ENCODE measurements around the gene CETN2.
"Not testable (repeated sequence)": the region's sequence is repeated elsewhere in the genome, so short reads cannot be mapped to it uniquely, and the experiment has no call there.

The CETN2 gene

DNA sequence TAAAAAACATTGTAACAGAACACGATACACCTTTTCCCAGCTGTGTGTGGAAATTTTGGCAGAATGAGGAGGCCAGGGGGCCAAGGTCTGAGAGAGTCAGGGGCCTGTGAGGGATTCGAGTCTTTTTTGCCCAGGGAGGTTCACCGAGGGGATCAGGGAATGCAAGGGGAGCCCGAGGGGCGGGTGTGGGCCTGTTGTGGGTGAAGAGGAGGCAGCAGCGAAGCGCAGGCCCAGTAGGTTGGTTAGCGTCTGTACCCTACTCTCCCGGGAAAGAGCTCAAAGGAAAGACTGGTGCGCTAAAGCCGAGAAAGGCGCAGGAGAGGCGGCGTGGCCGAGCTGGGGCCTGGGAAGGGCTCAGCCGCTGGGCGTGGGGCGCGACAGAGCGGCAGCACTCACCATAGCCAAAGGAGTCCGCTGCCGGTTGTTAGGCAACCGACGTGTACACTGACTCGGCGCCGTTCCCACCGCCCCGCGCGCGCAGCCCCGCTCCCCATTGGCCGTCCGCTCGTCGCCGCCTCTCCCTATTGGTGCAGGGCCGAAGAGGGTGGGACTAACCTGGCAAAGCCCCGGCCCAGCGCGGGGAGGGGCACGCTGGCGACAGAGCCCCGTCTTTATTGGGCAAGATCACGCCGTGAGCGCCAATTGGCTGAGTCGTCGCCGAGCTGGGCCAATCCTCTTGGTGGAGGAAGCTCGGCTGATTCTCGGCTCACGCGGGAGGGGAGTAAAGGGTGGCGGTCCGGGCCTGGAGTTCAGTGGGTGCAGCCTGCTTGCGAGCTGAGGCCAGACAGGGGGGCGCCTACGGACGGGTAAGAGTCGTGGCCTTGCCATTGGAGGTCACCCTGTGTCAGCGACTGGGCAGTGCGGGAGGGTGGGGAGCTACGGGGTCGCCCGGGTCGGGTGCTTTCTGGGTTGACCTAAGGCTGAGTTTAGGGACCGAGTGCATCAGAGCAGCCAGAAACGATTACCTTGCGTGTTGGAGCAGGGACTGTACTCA is at the start of gene CETN2, which contains the start of gene NSDHL:
Gene CETN2 (minus strand): TSS at position 446 of the 994 bp plus-strand sequence. CDS start 47 bp downstream, at position 399.
Gene NSDHL (plus strand): TSS at position 752 of the 994 bp plus-strand sequence. CDS start 15,262 bp downstream, outside the sequence.
- peak; percentile 73 for DNase-seq

DNA sequence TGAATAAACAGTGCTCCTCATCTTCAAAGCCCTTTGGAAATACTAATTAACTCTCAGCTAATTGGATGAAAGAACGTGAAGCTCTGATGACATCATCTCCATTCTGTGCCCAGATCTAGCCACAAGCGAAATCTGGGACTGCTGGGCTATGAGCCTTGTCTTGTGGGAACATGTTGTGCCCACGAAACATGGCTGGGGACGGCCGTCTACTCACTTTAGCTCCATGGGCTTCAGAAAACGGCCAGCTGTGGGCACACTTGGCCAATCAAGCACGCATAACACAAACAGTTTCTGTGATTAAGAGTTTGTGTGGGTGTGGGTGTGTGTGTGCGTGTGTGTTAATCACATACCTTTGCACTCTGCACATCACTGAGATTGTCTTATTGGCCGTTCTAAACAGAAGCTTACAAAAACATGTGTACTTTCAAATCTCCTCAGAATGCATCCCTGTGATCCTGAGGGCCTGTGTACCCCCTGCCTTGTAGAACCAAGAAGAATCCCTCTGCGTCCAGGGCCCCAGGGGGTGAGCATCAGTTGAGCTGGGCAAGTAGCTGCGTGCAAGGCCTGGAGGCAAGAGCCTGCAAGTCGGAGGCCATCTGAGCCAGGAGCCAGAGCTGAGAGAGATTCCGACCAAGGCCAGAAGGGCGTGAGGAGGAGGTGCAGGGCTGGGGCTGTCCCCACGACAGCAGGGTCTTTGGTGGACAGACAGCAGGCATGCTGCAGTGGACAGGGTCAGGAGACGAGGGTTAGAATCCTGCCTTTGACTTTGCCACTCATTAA is 48.6 kb upstream of the CETN2 start:
- no peak for DNase-seq

DNA sequence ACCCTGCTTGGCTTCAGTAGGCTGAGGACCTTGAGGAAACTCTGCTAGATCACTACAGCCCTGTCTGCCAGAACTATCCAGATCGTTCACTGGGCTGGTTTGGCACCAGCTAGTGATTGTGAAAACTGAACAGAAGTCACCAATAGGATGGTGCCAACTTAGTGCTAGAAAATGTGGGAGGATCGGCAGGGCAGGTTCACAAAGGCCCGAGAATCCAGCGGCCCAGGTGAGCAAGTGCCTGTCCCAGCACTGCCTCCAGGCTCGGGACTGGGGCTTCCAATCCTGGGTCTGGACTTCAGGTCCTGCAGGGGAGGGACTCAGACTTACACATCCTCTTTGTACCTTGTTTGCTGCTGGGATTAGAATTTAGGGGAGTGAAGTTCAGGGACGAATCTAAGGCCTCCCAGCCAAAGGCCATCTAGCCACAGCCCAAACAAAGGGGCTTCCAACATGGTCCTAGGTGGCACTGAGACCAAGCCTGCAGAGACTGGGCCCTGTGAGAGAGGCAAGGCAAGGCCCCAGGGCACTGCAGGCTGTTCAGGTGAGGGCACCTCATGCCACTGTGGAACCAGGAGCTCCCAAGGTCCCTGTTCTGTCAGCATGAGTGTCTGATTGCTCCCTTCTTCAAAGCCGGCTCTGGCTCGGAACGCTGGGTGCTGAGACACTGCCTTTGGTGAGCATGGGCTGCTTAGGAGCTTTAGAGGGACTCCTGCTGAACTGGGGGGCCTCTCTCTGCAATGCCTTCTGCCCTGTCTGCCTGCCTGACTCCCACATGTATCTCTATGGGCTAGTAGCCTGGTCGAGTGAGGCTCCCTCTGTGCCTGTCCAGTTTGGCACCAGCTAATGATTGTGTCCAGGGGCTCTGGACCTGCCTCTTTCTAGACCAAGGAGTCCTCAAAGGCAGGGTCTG is 46.6 kb upstream of the CETN2 start:
- no peak for DNase-seq

DNA sequence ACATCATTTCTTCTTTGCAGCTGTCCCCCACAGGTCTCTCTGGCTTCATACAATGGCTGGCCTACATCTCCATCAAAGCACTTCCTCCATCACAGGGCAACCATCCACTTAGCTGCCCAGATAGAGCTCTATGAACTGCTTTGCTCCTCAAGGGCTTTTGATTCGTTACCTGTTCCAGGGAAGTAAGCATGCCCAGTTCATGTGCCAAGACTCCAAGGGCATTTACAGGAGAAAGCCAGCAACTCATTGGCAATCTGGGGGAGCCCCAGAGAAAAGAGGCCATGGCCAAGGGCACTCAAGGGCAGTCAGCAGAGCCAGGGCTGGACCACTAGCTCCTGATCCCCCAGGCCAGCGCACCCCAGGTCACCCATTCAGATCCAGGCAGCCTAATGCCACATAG is 42.8 kb upstream of the CETN2 start:
- no peak for DNase-seq

DNA sequence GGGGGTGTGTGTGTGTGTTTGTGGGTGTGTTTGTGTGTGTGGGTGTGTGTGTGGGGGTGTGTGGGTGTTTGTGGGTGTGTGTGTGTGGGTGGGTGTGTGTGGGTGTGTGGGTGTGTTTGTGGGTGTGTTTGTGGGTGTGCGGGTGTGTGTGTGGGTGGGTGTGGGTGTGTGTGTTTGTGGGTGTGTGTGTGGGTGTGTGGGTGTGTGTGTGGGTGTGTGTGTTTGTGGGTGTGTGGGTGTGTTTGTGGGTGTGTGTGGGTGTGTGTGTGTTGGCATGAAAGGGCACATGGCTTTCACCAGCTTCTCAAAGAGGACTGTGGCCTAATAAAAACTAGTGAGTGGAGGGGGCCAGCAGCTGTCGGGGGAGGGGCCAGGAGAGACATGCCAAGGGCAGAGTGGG is 42.0 kb upstream of the CETN2 start:
- DNase-seq: no peak

DNA sequence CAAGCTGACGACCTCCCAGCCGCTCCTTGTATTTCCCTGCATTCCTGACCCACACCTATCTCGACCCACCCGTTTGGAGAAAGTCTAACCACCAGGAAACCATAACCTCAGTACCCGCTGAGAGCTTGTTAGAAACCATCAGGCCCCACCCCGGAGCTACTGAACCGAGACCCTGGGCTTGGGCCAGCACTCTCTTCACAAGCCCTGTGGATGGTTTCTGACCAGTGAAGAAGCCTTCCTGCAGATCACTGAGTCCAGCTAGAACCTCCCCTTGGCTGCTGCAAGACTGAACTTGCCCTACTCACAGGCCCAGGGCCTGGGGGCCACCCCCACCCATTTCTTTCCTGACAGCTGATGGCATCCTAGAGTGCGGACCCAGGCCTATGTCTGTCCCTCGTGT is 40.7 kb upstream of the CETN2 start:
- no peak for DNase-seq

DNA sequence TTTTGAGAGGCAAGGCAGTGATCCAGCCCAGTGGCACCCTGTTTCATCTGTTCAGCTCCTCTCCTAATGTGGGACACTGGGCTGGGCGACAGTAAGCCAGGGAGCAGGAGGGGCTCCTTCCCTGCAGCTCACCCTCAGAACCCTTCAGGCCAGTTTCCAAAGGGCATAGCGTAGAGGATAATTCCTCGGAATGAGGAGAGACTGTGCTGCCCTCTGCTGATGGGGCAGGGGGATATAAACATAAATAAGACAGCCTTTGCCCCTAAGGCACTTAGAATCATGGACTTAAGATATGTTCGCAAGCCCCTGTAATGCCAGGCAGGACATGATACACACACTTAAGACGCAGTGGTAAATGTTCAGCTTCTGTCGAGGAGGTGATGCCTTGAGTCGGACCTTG is 39.4 kb upstream of the CETN2 start:
- no peak for DNase-seq

DNA sequence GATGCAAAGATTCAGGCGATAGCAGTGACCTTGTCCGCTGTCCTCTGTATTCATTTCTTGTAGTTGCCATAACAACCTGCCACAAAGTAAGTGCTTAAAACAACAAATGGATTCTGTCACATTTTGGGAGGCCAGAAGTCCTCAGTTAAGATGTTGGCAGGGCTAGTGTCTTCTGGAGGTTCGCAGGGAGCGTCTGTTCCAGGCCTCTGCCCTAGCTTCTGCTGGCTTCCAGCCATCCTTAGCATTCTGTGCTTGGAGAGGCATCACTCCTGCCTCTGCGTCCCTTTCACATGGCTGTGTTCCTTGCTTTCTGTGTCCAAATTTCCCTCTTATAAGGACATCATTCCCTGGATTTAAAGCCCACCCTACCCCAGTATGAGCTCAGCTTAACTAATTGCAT is 35.8 kb upstream of the CETN2 start:
- no peak for DNase-seq

DNA sequence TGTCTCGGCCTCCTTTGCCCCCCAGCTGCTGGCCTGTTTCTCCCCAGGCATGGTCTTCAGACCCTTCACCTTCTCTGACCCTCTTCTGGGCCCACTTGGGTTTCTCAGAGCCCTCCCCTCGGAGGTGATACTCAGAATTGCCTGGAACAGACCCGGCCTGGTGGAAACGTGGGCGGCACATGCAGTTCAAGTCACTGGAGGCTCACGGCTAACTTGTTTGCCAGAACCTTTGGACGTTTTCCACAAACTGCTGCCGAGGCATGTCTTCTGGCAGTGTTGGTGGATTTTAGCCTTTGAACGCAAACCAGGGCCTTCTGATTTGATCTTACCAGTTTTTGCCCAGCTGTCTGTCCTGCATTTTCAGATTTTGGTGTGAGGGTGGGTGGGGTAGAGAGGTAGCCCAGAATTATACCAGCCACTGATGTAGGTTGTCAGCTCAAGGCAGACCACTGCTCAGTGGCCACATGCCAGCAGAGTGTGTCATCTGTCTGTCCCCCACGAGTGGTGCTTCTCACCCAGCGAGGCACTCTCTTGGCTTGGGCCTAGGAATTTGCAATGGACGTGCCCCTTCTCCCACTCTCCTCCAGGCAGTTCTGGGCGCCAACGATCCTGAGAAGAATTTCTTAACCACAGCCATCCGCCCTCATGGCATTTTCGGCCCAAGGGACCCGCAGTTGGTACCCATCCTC is 34.8 kb upstream of the CETN2 start:
- no peak for DNase-seq

DNA sequence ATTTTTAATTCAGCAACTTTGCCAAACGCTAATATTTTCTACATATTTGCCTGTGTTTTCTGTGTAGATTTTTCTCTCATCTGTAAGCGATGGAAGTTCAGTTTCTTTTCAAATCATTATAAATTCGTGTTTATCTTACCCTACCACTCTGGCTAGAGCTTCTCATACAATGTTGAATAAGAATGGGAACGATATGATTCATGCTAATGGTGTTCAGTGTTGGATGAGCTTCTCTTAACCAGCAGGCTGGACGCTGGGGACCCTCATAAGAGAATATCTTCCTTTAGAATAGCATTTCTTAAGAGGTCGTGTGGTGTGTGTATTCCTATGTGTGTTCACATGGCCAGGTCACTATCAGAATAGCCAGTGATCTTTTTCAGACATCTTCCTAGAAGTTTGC is 31.3 kb upstream of the CETN2 start:
- DNase-seq: no peak

DNA sequence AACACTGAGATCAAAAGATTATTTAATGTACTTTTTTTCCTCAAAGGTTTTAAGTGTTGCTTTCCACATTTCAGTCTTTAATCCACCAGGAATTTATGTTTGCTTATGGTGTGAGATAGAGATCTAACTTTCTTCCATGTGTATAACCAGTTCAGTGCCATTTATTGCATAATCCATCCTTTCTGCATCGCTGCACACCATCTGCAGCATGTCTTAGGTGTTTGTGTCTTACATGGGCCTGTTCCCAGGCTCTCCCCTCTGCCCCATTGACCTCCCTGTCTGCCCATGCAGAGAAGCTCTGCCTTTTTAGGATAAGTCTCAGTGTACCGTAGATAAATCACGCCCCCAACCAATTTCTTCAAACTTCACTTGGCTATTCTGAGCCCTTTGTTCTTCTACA is 30.6 kb upstream of the CETN2 start:
- DNase-seq: no peak

DNA sequence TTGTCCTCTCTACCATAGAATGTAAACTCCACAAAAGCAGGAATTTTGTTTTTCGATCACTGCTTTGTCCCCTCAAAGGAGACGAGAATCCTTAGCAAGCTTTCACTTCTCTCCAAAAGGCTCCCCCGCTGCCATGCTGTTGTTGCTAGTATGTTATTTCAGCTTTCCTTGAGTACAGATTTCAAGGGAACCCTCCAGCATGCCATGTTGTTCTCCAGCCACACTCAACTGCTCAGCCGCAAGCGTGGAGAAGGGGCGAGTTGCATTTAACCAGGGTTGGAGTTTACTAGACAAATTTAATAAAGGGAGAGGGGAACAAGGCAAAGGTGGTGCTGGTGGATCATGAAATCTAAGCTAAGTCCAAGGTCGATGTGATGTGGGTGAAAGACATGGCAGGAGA is 23.4 kb upstream of the CETN2 start:
- DNase-seq: no peak

DNA sequence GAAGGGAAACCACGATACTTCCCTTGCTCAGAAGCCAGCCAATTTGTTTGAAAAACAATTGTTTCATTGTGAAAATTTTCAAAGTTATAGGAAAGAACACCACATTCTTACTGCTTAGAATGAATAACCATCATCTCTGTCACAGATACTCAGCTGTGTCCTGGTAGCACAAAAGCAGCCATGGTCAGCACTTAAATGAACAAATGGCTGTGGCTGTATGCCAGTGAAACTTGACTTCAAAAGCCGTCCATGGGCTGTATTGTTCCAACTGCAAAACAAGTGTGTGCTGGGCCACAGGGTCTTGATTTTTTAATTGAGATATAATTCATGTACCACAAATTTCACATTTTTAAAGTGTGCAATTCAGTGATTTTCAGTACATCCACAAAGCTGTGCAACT is 19.9 kb upstream of the CETN2 start:
- no peak for DNase-seq

DNA sequence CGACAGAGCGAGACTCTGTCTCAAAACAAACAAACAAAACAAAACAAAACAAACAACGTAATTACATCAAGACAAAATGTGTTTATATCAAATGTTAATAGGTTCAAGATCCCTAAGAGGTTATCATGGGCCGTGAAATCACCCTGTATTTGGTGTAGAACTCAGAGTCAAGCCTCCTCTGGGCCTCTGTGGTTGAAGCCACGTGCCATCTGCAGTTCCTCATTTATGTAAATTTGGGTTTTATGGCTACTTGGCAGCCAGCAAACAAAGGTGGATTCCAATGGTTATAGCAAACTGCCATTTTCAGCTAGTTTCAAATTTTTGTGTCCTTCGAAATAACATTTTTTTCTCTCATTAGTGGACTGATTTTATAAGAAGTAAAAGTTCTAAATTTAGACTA is 16.7 kb upstream of the CETN2 start:
- no peak for DNase-seq

DNA sequence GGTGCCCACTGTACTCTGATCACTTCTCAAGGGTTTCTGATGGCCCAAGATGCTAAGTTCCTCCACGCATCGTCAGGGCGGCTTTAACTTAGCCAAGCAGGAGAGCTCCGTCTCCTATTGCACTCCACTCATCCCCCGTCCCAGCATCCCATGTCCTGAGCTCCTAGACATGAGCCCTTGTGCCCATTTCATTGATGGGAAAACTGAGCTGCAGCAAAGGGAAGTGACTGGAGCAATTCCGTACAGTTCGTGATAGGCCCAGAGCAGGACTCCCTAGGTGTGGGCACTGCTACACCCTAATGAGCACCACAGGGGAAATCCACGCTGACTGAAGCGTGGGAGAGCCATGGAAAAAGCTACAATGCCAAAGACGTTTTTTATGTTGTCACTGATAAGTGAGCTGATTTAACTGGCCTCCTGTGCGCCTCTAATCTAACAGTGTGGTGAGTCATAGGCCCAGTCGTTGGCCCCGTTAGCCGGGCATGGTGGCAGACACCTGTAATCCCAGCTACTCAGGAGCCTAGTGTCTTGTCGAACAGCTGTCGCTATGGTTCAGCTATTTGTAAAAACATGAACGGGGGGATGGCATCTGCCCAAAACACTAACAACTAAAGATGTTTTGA is 15.2 kb upstream of the CETN2 start:
- DNase-seq: no peak

DNA sequence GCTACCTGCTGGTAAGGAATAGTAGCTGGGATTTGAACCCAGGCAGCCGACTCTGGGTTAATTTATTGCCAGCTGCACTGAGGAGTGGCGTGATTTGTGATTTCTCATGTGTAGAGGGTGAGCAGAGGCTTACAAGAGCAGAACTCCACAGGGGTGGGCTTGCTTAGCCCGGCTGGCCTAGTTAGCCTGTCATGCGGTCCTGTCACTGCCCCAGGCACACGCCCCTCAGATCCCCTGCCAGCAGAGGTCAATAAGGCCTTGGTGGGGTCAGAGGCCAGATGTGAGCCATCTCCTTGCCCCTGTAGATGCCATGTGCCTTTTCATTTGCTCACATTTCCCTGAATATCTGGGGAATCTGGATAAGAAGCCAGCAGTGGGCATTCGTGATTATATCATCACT is 13.7 kb upstream of the CETN2 start:
- DNase-seq: no peak

DNA sequence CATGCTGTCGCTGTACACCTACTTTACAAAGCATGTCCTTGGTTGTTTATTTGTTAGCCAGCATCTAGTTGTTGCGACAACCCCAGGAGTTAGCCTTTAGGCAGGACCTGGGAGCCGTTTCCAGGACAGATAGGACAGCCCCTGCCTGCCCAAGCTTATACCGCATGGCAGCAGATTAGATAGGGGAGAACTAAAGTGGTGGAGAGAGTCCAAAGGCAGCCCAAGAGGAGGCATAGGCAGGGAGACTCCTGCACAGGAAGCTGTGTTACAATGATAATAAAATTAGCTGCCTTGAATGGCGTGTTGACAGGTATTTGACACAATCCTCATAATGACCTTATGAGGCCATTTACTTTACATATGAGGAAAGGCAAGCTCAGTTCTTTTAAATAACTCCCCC is 13.3 kb upstream of the CETN2 start:
- no peak for DNase-seq

DNA sequence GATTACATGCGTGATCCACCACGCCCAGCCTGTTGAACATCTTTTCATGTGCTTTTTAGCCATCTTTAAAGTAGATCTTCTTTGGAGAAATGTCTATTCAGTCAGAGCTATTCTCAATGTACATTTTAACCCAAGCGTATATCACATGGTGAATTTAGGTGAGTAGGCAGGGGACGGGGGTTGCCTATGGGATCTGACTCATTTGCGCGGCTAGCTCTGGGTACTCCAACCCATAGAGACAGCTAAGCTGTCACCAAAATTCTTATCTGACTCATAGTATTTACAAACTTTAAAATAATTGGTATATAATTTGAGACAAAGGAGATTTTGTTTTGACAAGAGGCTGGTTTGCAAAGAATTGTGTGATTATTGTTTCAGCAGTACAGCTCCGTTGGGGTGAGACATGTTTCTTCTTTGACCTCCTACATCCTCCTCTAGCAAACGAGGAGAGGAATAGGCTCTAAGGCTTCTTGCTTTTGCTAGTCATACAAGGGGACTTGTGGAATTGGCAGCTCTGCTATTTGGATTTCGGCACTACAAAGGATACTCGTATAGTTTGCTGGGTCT is 12.3 kb upstream of the CETN2 start:
- no peak for DNase-seq

DNA sequence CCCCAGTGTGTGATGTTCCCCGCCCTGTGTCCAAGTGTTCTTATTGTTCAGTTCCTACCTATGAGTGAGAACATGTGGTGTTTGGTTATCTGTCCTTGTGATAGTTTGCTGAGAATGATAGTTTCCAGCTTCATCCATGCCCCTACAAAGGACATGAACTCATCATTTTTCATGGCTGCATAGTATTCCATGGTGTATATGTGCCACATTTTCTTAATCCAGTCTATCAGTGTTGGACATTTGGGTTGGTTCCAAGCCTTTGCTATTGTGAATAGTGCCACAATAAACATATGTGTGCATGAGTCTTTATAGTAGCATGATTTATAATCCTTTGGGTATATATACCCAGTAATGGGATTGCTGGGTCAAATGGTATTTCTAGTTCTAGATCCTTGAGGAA is 4.9 kb upstream of the CETN2 start:
- DNase-seq: not testable (repeated sequence)

DNA sequence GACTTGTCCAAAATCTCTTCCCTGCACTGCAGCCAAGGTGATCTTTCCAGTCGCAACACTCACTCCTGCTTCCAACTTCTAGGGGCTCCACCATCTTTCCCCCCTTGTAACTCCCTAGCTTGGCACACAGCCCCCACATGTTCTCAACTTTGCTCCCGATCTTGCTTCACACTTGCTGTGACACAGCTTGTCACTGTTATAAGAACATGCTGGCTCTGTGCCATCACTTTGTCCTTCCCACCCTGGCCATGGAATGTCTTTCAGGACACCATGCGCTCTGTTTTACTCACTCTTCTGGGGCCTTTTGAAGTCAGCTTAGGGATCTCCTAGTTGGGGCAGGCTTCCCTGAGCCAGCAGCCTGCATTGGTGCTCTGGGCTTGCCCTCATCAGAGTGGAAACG is 2.8 kb upstream of the CETN2 start:
- no peak for DNase-seq

DNA sequence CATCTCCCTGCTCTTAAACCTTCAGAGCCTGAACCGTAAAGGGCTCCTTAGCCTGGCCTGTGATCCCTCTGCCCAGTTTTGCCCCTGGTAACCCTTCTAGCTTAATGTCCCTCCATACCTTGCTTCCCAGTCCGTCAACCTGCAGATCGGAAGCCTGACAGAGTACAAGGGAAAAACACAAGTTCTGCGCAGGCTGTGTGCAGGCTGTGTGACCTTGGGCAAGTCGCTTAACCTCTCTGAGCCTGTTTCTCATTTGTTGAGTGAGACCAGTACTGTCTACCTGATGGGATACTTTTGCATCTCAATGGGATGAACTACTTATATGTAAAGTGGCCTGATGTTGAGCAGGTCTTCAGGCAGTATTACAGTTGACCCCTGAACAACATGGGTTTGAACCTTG is 2.0 kb upstream of the CETN2 start:
- no peak for DNase-seq
